H1 (cell line): ENCODE data around the gene RIN3. TPM values are rescaled to one million over a fixed set of nuclear protein-coding genes. Genes with fewer than 3 reads are reported as not detected.

Experiments used
- CTCF ChIA-PET: fragments of 300-600 bp; sonication (Branson Sonifier 250); formaldehyde crosslinking; loops from one replicate; lab custom pipeline; 2021; ENCODE audit not compliant: partially characterized antibody; lab: Charles Lee
- POLR2A ChIA-PET: fragments of 300-600 bp; sonication (Branson Sonifier 250); formaldehyde crosslinking; loops from one replicate; lab custom pipeline; 2021; ENCODE audit warnings: inconsistent platforms; ENCODE audit not compliant: partially characterized antibody; lab: Charles Lee
- DNase-seq, 2 experiments: peaks; one replicate each; pipeline versions ENCODE4 v3.0.0 to v3.0.0-alpha.2; 2010 to 2022; ENCODE audit warnings: low spot score in 2 of 2, low read depth in 1 of 2, mixed read lengths in 1 of 2
- FAIRE-seq: peaks from 2 replicates; lab custom pipeline; 2011; peaks lifted over from hg19 to GRCh38; lab: Jason Lieb, UNC
- H2AFZ ChIP-seq: 2 replicates; pipeline ENCODE4 v1.8.1; 2012; ENCODE audit warnings: low read length, inconsistent platforms
- H2AK5ac ChIP-seq: 2 replicates; pipeline ENCODE4 v1.6.1; 2013; ENCODE audit warnings: low read depth, low read length
- H2BK120ac ChIP-seq: replicated peaks from 2 replicates; pipeline ENCODE3; 2013; ENCODE audit warnings: low read depth, low read length, inconsistent platforms
- H2BK12ac ChIP-seq: 2 replicates; pipeline ENCODE4 v1.6.1; 2013; ENCODE audit warnings: low read depth, low read length
- H2BK15ac ChIP-seq: 2 replicates; pipeline ENCODE4 v1.6.1; 2013; ENCODE audit warnings: low read length
- H2BK20ac ChIP-seq: 2 replicates; pipeline ENCODE4 v1.6.1; 2013; ENCODE audit warnings: low read length
- H2BK5ac ChIP-seq: 2 replicates; pipeline ENCODE4 v1.6.1; 2013; ENCODE audit warnings: low read depth, low read length
- H3K14ac ChIP-seq: 2 replicates; pipeline ENCODE4 v1.6.1; 2013; ENCODE audit warnings: inconsistent platforms; ENCODE audit not compliant: insufficient read length
- H3K18ac ChIP-seq: 2 replicates; pipeline ENCODE4 v1.6.1; 2013; ENCODE audit warnings: low read length; ENCODE audit errors: extremely low read depth
- H3K23ac ChIP-seq: 2 replicates; pipeline ENCODE4 v1.6.1; 2013; ENCODE audit warnings: inconsistent platforms; ENCODE audit not compliant: insufficient read length
- H3K23me2 ChIP-seq: 2 replicates; pipeline ENCODE4 v1.6.1; 2013; ENCODE audit warnings: low read depth, low read length
- H3K27ac ChIP-seq: 2 replicates; pipeline ENCODE4 v1.6.1; 2011; ENCODE audit warnings: low read depth, low read length, inconsistent platforms
- H3K27me3 ChIP-seq, 4 experiments: replicated peaks in 1 of 4; 1 replicate in 1 of 4; 2 replicates in 3 of 4; pipeline versions ENCODE4 v1.6.1 to v1.8.1; 2011 to 2013; ENCODE audit warnings: low read length in 3 of 4, mild to moderate bottlenecking in 3 of 4, inconsistent platforms in 2 of 4, mixed read lengths in 2 of 4, moderate library complexity in 1 of 4; ENCODE audit not compliant: control insufficient read depth in 3 of 4, insufficient read depth in 3 of 4; ENCODE audit errors: extremely low read depth in 1 of 4
- H3K36me3 ChIP-seq, 4 experiments: 2 replicates each; pipeline versions ENCODE4 v1.6.1 to v1.8.1; 2011 to 2013; ENCODE audit warnings: mild to moderate bottlenecking in 4 of 4, low read length in 3 of 4, moderate library complexity in 2 of 4, control low read depth in 1 of 4, inconsistent platforms in 1 of 4; ENCODE audit not compliant: insufficient read depth in 4 of 4, control insufficient read depth in 2 of 4
- H3K4ac ChIP-seq: replicated peaks from 2 replicates; pipeline ENCODE3; 2013; ENCODE audit warnings: low read length, low read depth, mixed read lengths, inconsistent platforms; ENCODE audit not compliant: insufficient read length
- H3K4me1 ChIP-seq, 4 experiments: replicated peaks in 1 of 4; 1 replicate in 1 of 4; 2 replicates in 3 of 4; pipeline versions ENCODE4 v1.6.1 to v1.8.1; 2011 to 2013; ENCODE audit warnings: low read length in 3 of 4, inconsistent platforms in 2 of 4, mixed read lengths in 1 of 4; ENCODE audit not compliant: insufficient read depth in 4 of 4, control insufficient read depth in 3 of 4
- H3K4me2 ChIP-seq, 2 experiments: 2 replicates each; pipeline versions ENCODE4 v1.6.1 to v1.8.1; 2011 to 2013; ENCODE audit warnings: low read depth in 2 of 2, low read length in 2 of 2, control low read depth in 1 of 2, inconsistent platforms in 1 of 2, mild to moderate bottlenecking in 1 of 2; ENCODE audit not compliant: insufficient read depth in 1 of 2
- H3K4me3 ChIP-seq, 4 experiments: fragments of 200-600, 300-600 bp in 1 of 4; sonication (generic), shearing (Covaris generic), sonication (Bioruptor Twin) in 1 of 4; 2 replicates each; pipeline versions ENCODE4 v1.5.1 to v1.8.1; 2011 to 2016; ENCODE audit warnings: low read length in 4 of 4, low read depth in 3 of 4, control low read depth in 2 of 4, inconsistent platforms in 2 of 4, mild to moderate bottlenecking in 2 of 4, mixed read lengths in 1 of 4, moderate library complexity in 1 of 4; ENCODE audit not compliant: insufficient read depth in 2 of 4; ENCODE audit errors: extremely low read depth in 1 of 4
- H3K56ac ChIP-seq: replicated peaks from 2 replicates; pipeline ENCODE3; 2013; ENCODE audit warnings: low read depth, mild to moderate bottlenecking, mixed read lengths, low read length, inconsistent platforms; ENCODE audit not compliant: insufficient read length
- H3K79me1 ChIP-seq: 2 replicates; pipeline ENCODE4 v1.6.1; 2013; ENCODE audit warnings: low read depth, low read length, control low read depth
- H3K79me2 ChIP-seq, 2 experiments: 2 replicates each; pipeline versions ENCODE4 v1.6.1 to v1.8.1; 2012 to 2013; ENCODE audit warnings: low read length in 2 of 2, mild to moderate bottlenecking in 2 of 2, inconsistent platforms in 1 of 2; ENCODE audit not compliant: insufficient read depth in 2 of 2, control insufficient read depth in 1 of 2
- H3K9ac ChIP-seq, 4 experiments: replicated peaks in 1 of 4; 1 replicate in 1 of 4; 2 replicates in 3 of 4; pipeline versions ENCODE4 v1.6.1 to v1.8.1; 2011 to 2013; ENCODE audit warnings: low read depth in 3 of 4, low read length in 3 of 4, control low read depth in 2 of 4, mild to moderate bottlenecking in 2 of 4, moderate library complexity in 2 of 4, inconsistent platforms in 1 of 4; ENCODE audit errors: extremely low read depth in 1 of 4
- H3K9me3 ChIP-seq, 2 experiments: 2 replicates each; pipeline versions ENCODE4 v1.6.1 to v1.8.1; 2012 to 2013; ENCODE audit warnings: mild to moderate bottlenecking in 2 of 2, moderate library complexity in 2 of 2, control low read depth in 1 of 2, inconsistent platforms in 1 of 2, low read depth in 1 of 2, low read length in 1 of 2, mixed read lengths in 1 of 2; ENCODE audit not compliant: insufficient read depth in 2 of 2
- H4K20me1 ChIP-seq, 2 experiments: replicated peaks in 1 of 2; 2 replicates each; pipeline versions ENCODE3 to v1.8.1; 2011 to 2013; ENCODE audit warnings: inconsistent platforms in 2 of 2, low read length in 2 of 2, mild to moderate bottlenecking in 1 of 2; ENCODE audit not compliant: insufficient read depth in 2 of 2, control insufficient read depth in 1 of 2
- H4K5ac ChIP-seq: 2 replicates; pipeline ENCODE4 v1.6.1; 2013; ENCODE audit warnings: low read length, low read depth, mixed read lengths, inconsistent platforms; ENCODE audit not compliant: insufficient read length
- H4K8ac ChIP-seq: 2 replicates; pipeline ENCODE4 v1.8.0; 2013; ENCODE audit warnings: mild to moderate bottlenecking, moderate library complexity, low read length, inconsistent platforms; ENCODE audit not compliant: insufficient read depth; ENCODE audit errors: extremely low read depth
- H4K91ac ChIP-seq: replicated peaks from 2 replicates; pipeline ENCODE3; 2013; ENCODE audit warnings: low read length, mixed read lengths, inconsistent platforms; ENCODE audit not compliant: insufficient read length
- ATF2 ChIP-seq: IDR thresholded peaks from 2 replicates; pipeline ENCODE4 v1.6.1; 2012; ENCODE audit warnings: low read length, inconsistent platforms
- BACH1 ChIP-seq: IDR thresholded peaks from 2 replicates; pipeline ENCODE4 v1.6.1; 2012; ENCODE audit warnings: low read length, improper control_type of control experiment
- BCL11A ChIP-seq, 2 experiments: IDR thresholded peaks; one replicate each; pipeline ENCODE4 v1.6.1; 2011; ENCODE audit warnings: low read depth in 2 of 2, low read length in 2 of 2, mild to moderate bottlenecking in 2 of 2
- CEBPB ChIP-seq: IDR thresholded peaks from 2 replicates; pipeline ENCODE4 v1.6.1; 2012; ENCODE audit warnings: low read depth, low read length
- GABPA ChIP-seq: IDR thresholded peaks from 2 replicates; pipeline ENCODE4 v1.6.1; 2011; ENCODE audit warnings: mild to moderate bottlenecking, low read length, moderate library complexity, borderline replicate concordance; ENCODE audit not compliant: insufficient read depth
- HDAC2 ChIP-seq, 2 experiments: fragments of 300-600 bp in 1 of 2; sonication (generic) in 1 of 2; IDR thresholded peaks; 2 replicates each; pipeline ENCODE4 v1.6.1; 2011 to 2012; ENCODE audit warnings: low read depth in 2 of 2, low read length in 2 of 2, mild to moderate bottlenecking in 2 of 2, moderate library complexity in 2 of 2, borderline replicate concordance in 1 of 2, inconsistent platforms in 1 of 2
- NRF1 ChIP-seq: IDR thresholded peaks from 2 replicates; pipeline ENCODE4 v1.6.1; 2011; ENCODE audit warnings: mild to moderate bottlenecking, low read depth, low read length, improper control_type of control experiment
- RXRA ChIP-seq: IDR thresholded peaks from 2 replicates; pipeline ENCODE4 v1.6.1; 2011; ENCODE audit warnings: low read depth, mild to moderate bottlenecking, low read length, moderate library complexity; ENCODE audit not compliant: insufficient read depth
- SP1 ChIP-seq: IDR thresholded peaks from 2 replicates; pipeline ENCODE4 v1.6.1; 2011; ENCODE audit warnings: low read depth, low read length
- SP4 ChIP-seq: IDR thresholded peaks from 2 replicates; pipeline ENCODE4 v1.6.1; 2012; ENCODE audit warnings: low read length, inconsistent platforms
- SUZ12 ChIP-seq: fragments of 200-600 bp; sonication (generic); IDR thresholded peaks from 2 replicates; pipeline ENCODE4 v1.6.1; 2012; ENCODE audit warnings: mild to moderate bottlenecking, inconsistent platforms, low read length, moderate library complexity, mixed read lengths
- WGBS, 2 experiments: shearing (Covaris generic) in 1 of 2; methylation state at CpG; one replicate each; pipeline versions ENCODE4 v1.1.6 to v1.1.7; 2013 to 2015; ENCODE audit warnings: low lambda C conversion rate in 2 of 2, mixed read lengths in 2 of 2, inconsistent platforms in 1 of 2, low coverage in 1 of 2, missing lambda C conversion rate in 1 of 2; ENCODE audit not compliant: insufficient replicate concordance in 2 of 2, insufficient coverage in 1 of 2, insufficient read length in 1 of 2; ENCODE audit errors: extremely low coverage in 1 of 2, missing lambda C conversion rate in 1 of 2; 5-methylcytosine and 5-hydroxymethylcytosine counted together
- polyA plus RNA-seq, 7 experiments: library from polyadenylated mRNA; depleted of rRNA in 3 of 7; stranded (reverse) in 5 of 7; unstranded in 2 of 7; fragments of >200 nt in 5 of 7; fragments of 200-250 nt in 2 of 7; gene quantifications; 1 replicate in 5 of 7; 2 replicates in 1 of 7; 4 replicates in 1 of 7; pipeline versions ENCODE4 v1.2.1 to v1.2.3, GENCODE V29; 2011 to 2013; ENCODE audit warnings: missing spikeins in 2 of 7, mixed read lengths in 2 of 7
- total RNA-seq: library from RNA; stranded (reverse); fragmentation: NEBNext Ultra II Directional; extraction: Animal tissue kit (Norgen Biotek cat#: 25700); gene quantifications from 2 replicates; pipeline ENCODE4 v1.2.1, GENCODE V29; 2021

Gene RIN3
- total and polyA plus RNA-seq, 2 of the 8 experiments (the other 6 are each of a cell fraction or from before 2014, with no cell fraction given), result 0.59 to 1.5 TPM

GRCh38 chr14:92551044-92551841 is 37.7 kb downstream of the RIN3 start:
- Histone ChIP-seq H3K27ac (no peak overlapping the region), H3K79me1 (no peaks in the 10 kb centered on the region), H3K27me3 (no peaks in the 10 kb centered on the region), H2BK15ac (no peak overlapping the region), H4K5ac (no peak overlapping the region), H3K23me2 (no peaks in the 10 kb centered on the region), H4K8ac (no peak overlapping the region), H3K4ac (no peak overlapping the region), H2BK120ac (no peak overlapping the region), H3K56ac (no peak overlapping the region), H3K14ac (no peak overlapping the region), H2AK5ac (no peak overlapping the region), H3K79me2 (no peaks in the 10 kb centered on the region; a peak in 1 of 4 replicates), H3K18ac (no peak overlapping the region), H3K9ac (no peak overlapping the region), H2BK20ac (no peak overlapping the region), H4K91ac (no peak overlapping the region), H3K4me3 (no peak overlapping the region), H3K4me2 (no peak overlapping the region), H3K4me1 (no peaks in the 10 kb centered on the region; a peak in 1 of 7 replicates), H3K9me3 (no peaks in the 10 kb centered on the region), H2BK5ac (no peak overlapping the region), H2AFZ (no peak overlapping the region), H2BK12ac (no peak overlapping the region), H3K23ac (no peak overlapping the region), H3K36me3 (no peaks in the 10 kb centered on the region), H4K20me1 (peaks cover 0 to 2% of the 10 kb centered on the region in 2 experiments)
- FAIRE-seq (no peak), DNase-seq (no peak)
- POLR2A ChIA-PET, result no interaction called here
- CTCF ChIA-PET, result interaction anchor here (0.7 kb wide), 1 partner anchor 439 kb away, joined by 3 read pairs; no protein-coding TSS in a partner anchor
- WGBS, 2 experiments, result 93% methylated on average over 13 of the region's 13 CpGs; no CpG with 5 or more reads in 1 of the 2 experiments
- TF ChIP-seq NRF1 (no peak), ATF2 (no peak), BCL11A (IDR thresholded peaks at IDR 0.05; ENCODE audit: low read depth in 2 of 2, low read length in 2 of 2) (no peak), RXRA (no peak), HDAC2 (IDR thresholded peaks at IDR 0.05; ENCODE audit: borderline replicate concordance in 1 of 2, low read depth in 2 of 2, low read length in 2 of 2) (no peak), SP4 (no peak), BACH1 (no peak), SP1 (no peak), SUZ12 (no peak), CEBPB (no peak), GABPA (no peak)
